Tibial artery (tissue), 4 donors: ENCODE data around the gene SPATC1L.

Experiments used
- DNase-seq, 2 donors: peaks; one replicate each; pipeline ENCODE4 v3.0.0-alpha.2; 2019
- H3K27ac ChIP-seq, 2 donors: fragments of 200-600 bp; sonication (generic) in 1 of 2; 1 replicate in 1 of 2; 2 replicates in 1 of 2; pipeline ENCODE4 v1.5.1; 2018 to 2019; ENCODE audit warnings: mild to moderate bottlenecking in 1 of 2
- H3K27me3 ChIP-seq, 2 donors: fragments of 200-600 bp; sonication (generic) in 1 of 2; one replicate each; pipeline versions ENCODE4 v1.5.1 to v1.6.0; 2016 to 2019
- H3K36me3 ChIP-seq, 3 donors: fragments of 200-600 bp; sonication (generic) in 2 of 3; one replicate each; pipeline ENCODE4 v1.5.1; 2016 to 2019; ENCODE audit warnings: mild to moderate bottlenecking in 2 of 3
- H3K4me1 ChIP-seq, 4 donors: fragments of 200-600 bp; sonication (generic) in 2 of 4; 1 replicate in 3 of 4; 2 replicates in 1 of 4; pipeline ENCODE4 v1.5.1; 2016 to 2019
- H3K4me3 ChIP-seq, 2 donors: fragments of 200-600 bp; sonication (generic) in 1 of 2; 1 replicate in 1 of 2; 2 replicates in 1 of 2; pipeline ENCODE4 v1.5.1; 2018 to 2019; ENCODE audit warnings: mild to moderate bottlenecking in 2 of 2
- H3K9me3 ChIP-seq, 3 donors: fragments of 200-600 bp; sonication (generic) in 1 of 3; one replicate each; pipeline ENCODE4 v1.5.1; 2016 to 2019
- CTCF ChIP-seq, 2 experiments: fragments of 200-600 bp in 1 of 2; fragments of 450-650 bp in 1 of 2; IDR thresholded peaks; one replicate each; pipeline ENCODE4 v1.5.1; 2017 to 2019; ENCODE audit warnings: antibody characterized with exemption in 2 of 2, mild to moderate bottlenecking in 1 of 2, moderate library complexity in 1 of 2
- intact Hi-C: fragments of 100-400 bp; cut with DNase I; formaldehyde crosslinking; loops from one replicate; pipeline ENCODE4 v1.15.0; 2023; ENCODE audit warnings: low total_unique reads

Gene SPATC1L

DNA sequence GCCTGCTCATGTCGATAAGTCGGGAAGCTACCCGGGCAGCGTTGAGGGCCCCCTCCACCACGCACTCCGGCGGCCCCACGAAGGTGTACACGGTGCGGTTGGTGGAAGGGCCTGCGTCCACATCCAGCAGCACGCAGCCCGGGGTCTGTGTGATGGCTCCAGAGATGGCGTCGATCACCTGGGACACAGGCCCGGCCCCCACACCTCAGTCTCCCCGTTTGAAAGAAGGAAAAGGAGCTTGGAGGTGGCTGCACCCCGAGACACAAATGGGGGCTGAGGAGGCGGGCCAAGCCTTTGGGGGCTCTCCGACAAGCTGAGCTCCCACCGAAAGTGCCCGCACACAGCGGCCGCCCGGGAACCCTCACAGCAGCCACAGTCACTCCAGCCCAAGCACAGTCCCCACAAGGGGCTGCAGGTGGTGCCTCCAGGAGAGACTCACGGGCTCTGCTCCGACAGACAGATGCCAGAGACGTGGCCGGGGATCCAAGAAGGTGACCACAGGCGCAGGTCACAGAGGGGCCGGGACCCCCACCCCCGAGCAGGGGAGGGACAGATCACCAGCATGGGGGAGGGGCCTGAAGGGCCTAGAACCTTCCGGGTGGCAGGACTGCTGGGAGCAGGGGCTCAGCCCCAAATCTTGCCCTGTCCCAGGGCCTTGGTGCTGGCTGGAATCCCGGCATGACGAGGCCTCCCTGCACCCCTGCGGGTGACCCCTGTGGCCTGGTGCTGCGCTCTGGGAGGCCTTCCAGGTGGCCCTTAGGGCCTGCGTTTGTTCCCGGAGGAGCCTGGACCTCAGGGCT, 29.9 kb downstream of the SPATC1L start:
- DNase-seq = peak; percentile 17 to 62
- intact Hi-C loops = no loop called here
- no peak overlapping the region for H3K27ac ChIP-seq

GRCh38 chr21:46153247-46154154, 30.8 kb downstream of the SPATC1L start:
- Histone ChIP-seq H3K36me3 (peaks cover 0 to 8% (median 0%) of the 10 kb centered on the region in 3 donors), H3K27ac (no peak overlapping the region), H3K9me3 (no peaks in the 10 kb centered on the region), H3K27me3 (peaks cover 0 to 17% of the 10 kb centered on the region in 2 donors), H3K4me1 (peaks cover 0 to 12% (median 6%) of the 10 kb centered on the region in 4 donors), H3K4me3 (no peak overlapping the region)
- intact Hi-C loops = no loop called here
- peak; percentile 20 to 73 for DNase-seq
- TF ChIP-seq CTCF (IDR thresholded peaks at IDR 0.05) = peak; percentile 36 to 51

More for the DNA sequence above, 29.9 kb downstream of the SPATC1L start:
- TF ChIP-seq CTCF (IDR thresholded peaks at IDR 0.05) = no peak
- no peak overlapping the region for H3K4me3 ChIP-seq
- H3K4me1 ChIP-seq = peaks cover 0 to 12% (median 6%) of the 10 kb centered on the region in 4 donors
- H3K27me3 ChIP-seq = peaks cover 0 to 17% of the 10 kb centered on the region in 2 donors
- peaks cover 0 to 8% (median 0%) of the 10 kb centered on the region in 3 donors for H3K36me3 ChIP-seq
- H3K9me3 ChIP-seq = no peaks in the 10 kb centered on the region

- DNase-seq = peak; percentile 4 to 64
- peaks cover 0 to 2% (median 0%) of the 10 kb centered on the region in 3 donors for H3K36me3 ChIP-seq
- peaks cover 0 to 12% (median 6%) of the 10 kb centered on the region in 4 donors for H3K4me1 ChIP-seq
- intact Hi-C loops = no loop called here
- H3K27me3 ChIP-seq = peaks cover 0 to 17% of the 10 kb centered on the region in 2 donors
- H3K4me3 ChIP-seq = no peak overlapping the region
- no peaks in the 10 kb centered on the region for H3K9me3 ChIP-seq
- no peak for TF ChIP-seq CTCF (IDR thresholded peaks at IDR 0.05)
- H3K27ac ChIP-seq = no peak overlapping the region
These were observed 31.4 kb downstream of the SPATC1L start for GRCh38 chr21:46152927-46153246.

GRCh38 chr21:46151989-46152926, 32.0 kb downstream of the SPATC1L start:
- DNase-seq = peak in 1 of 2 donors; percentile 14
- H3K4me1 ChIP-seq = peaks cover 0 to 12% (median 6%) of the 10 kb centered on the region in 4 donors
- H3K4me3 ChIP-seq = no peak overlapping the region
- H3K9me3 ChIP-seq = no peaks in the 10 kb centered on the region
- no peak overlapping the region for H3K27ac ChIP-seq
- TF ChIP-seq CTCF (IDR thresholded peaks at IDR 0.05) = no peak
- peaks cover 0 to 17% of the 10 kb centered on the region in 2 donors for H3K27me3 ChIP-seq
- H3K36me3 ChIP-seq = no peaks in the 10 kb centered on the region
- intact Hi-C loops = no loop called here
